Activated T-helper 1 cell treated with Interleukin-2 at 50 U/mL for 16 hours (primary cell): Measurements from ENCODE around the gene OAS3.
A peak's percentile ranks its signal among the peaks of the same experiment; 100 is the strongest.
"Not testable (repeated sequence)": the region's sequence is repeated elsewhere in the genome, so short reads cannot be mapped to it uniquely, and the experiment has no call there.

Source experiments
- DNase-seq: peaks from one replicate; pipeline ENCODE4 v3.0.0-alpha.2; 2020; ENCODE audit warnings: low read depth

OAS3 gene

DNA sequence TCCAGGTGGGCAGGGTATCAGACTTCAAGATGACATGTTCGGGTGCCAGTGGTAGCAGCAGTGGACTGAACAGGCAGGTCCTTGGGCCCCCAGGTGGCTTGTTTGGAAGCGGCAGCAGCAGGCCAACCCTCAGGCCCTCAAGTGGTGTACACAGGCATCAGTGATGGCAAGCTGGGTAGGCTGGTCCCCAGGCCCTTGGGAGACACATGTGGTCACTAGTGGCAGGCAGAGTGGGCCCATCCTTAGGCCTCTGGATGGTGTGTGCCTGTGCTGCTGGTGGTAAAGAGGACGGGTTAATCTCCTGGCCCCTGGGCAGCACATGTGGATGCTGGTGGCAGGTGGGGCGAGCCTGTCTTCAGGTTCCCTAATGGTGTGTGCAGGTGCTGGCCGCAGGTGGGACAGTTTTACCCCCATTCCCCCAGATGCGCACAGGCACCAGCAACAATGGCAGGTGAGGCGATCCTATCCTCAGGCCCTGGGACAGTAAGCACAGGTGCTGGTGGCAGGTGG lies 48.1 kb downstream of the OAS3 start:
- no peak for DNase-seq

DNA sequence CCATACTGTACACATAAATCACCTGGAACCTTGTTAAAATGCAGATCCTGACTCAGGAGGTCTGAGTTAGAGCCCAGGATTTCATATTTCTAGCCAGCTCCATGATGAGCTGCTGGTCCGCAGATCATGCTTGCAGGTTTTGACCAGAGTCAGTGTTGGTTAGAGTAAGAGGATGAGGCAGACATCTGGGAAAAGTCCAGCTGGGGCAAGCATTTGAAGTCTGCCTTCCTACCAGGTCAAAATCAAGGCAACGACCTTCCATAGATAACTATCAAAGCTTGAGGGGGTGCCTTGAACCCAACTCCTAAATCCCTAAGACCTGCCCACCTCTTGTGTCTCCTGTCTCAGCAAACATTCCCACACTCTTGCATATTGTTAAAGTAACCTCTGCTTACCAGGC lies 49.3 kb downstream of the OAS3 start:
- DNase-seq = no peak

GRCh38 chr12:112988224-112988623 lies 50.0 kb downstream of the OAS3 start:
- DNase-seq = no peak

DNA sequence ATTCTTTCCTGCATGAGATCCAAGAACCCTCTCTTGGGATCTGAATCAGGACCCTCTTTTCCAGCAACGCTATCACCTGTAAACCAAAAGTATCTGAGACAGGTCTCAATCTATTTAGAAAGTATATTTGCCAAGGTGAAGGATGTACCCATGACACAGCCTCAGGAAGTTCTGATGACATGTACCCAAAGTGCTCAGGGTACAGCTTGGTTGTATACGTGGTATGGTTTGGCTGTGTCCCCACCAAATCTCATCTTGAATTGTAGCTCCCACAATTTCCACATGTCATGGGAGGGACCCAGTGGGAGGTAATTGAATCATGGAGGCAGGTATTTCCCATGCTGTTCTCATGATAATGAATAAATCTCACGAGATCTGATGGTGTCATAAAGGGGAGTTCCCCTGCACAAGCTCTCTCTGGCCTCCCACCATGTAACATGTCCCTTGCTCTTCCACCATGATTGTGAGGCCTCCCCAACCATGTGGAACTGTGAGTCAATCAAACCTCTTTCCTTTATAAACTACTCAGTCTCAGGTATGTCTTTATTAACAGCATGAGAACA lies 50.6 kb downstream of the OAS3 start:
- not testable (repeated sequence) for DNase-seq

DNA sequence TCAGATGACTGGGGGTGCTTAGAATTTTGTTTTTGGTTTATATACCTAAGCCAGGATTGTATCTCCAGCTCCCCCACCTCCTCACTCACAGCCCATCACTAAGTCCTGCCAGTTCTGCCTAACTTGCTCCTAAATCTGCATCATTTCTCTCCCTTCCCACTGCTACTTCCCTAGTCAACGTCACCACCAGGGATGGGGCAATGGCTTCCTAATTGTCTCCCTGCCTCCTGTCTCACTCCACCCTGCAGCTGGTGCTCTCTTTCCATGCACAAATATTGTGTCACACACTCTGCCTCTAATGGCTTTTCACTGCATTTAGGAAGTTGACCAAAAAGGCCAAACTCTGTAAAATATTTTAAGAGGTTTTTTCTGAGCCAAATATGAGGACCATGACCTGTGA lies 51.5 kb downstream of the OAS3 start:
- no peak for DNase-seq

DNA sequence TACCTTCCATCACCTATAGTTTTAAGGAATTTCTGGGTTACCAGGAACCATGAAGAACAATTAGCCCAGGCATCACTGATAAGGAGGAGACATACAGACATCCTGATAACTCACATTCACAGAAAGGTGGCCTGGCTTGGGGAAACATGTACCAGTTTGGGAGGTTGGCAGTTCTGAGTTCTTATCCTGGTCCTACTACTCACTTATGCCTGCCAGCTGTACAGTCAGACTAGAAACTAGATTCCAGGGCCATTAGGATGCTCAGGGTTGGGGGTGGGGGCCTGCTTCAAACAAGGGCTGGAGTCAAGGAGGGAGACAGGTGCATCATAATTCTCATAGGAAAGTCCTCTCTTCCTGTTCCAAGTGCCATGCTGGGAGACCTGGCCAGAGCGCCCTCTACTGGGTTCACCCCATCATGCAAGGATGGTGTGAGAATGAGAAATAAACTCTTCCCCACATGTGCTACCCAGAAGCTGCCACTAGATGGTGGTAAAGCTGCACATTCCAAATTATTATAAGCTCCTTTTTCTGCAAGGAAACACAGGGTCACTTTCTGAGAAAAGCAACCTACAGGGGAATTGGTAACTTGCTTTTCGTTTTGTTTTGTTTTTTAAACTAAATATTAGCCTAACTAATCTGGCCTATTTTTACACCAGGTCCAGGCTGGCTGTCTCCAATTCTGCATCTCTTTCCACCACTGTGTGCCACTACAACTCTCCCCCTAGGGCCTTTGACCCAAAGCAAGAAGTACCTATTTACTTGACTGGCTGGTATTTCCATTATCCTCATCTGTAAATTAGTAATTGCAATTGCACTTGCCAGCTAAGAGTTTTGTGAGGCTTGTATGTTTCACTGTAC lies 54.5 kb downstream of the OAS3 start:
- DNase-seq = peak; percentile 9

DNA sequence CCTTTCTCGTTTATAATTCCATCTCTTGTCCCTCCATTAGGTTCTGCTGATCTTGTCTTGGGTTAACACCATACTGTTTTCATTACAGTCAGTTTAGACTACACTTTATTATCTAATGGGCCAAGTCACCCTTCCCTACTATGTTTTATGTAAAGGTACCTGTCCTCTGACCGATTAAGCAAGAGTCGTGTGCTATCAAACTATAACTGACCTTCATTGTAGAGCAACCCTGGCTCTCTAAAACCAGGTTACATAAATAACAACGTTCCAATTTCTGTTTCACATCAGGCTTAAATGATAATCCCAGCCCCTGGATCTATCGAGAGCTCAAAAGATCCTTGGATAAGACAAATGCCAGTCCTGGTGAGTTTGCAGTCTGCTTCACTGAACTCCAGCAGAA lies 56.7 kb downstream of the OAS3 start:
- DNase-seq = no peak

DNA sequence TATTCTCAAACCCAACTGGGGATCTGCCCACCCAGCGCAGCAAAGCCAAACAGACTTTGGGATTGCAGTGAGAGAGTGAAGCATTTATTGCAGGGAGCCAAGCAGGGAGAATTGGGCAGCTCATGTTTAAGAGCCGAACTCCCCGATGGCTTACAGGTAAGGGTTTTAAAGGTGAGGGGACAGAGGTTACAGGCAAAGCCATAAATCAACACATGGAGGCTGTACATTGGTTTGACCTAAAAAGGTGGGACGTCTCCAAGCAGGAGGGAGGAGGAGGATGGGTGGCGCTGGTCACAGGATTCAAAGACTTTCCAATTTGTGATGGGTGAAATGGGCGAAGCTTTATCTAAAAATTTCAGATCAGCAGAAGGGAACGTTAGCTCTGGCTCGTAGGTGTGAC lies 58.2 kb downstream of the OAS3 start:
- DNase-seq = no peak

GRCh38 chr12:112997506-112997905 lies 59.2 kb downstream of the OAS3 start:
- DNase-seq = no peak

- no peak for DNase-seq
These were observed 60.9 kb downstream of the OAS3 start for GRCh38 chr12:112998987-112999767.

DNA sequence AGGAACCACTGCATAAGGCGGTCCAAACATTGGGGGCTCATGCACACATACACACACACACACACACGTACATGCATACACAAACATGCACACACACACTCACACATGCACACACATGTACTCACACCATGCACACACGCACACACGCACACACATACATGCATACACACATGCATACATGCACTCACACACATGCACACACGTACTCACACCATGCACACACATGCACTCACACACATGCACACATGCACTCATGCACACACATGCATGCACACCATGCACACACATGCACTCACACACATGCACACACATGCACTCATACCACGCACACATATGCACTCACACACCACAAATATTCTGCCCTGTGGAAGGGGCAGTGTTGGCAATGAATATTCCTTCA lies 62.2 kb downstream of the OAS3 start:
- no peak for DNase-seq

DNA sequence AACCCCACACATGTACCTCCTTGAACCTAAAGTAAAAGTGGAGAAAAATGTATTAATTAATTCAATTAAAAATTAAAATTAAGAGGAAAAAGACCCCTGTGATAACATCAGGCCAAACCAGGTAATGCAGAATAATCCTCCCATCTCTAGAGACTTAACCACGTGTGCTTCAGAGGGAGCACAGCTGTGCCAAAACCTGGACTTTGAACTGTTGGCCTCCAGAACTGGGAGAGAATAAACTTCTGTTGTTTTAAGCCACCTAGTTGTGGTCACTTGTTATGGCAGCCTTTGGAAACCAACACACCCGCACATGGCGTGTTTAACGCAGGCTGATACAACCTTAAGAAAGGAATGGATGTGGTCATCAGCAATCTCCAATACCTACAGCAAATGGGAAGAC lies 63.9 kb downstream of the OAS3 start:
- DNase-seq = no peak

DNA sequence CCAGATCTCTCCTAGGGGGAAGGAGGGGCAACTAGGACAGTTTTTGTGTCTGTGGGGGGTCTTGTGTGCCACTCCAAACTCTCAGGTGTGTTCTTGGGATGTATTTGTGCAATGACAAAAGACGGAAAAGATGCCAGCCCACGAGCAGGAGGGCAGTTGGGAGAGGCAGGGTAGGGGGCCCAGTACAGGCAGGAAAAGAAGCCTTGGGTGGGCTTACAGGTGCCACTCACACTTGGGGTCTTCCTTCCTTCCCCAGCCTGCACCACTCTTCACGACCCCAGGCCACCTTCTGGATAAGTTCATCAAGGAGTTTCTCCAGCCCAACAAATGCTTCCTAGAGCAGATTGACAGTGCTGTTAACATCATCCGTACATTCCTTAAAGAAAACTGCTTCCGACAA lies 64.4 kb downstream of the OAS3 start:
- DNase-seq = no peak

DNA sequence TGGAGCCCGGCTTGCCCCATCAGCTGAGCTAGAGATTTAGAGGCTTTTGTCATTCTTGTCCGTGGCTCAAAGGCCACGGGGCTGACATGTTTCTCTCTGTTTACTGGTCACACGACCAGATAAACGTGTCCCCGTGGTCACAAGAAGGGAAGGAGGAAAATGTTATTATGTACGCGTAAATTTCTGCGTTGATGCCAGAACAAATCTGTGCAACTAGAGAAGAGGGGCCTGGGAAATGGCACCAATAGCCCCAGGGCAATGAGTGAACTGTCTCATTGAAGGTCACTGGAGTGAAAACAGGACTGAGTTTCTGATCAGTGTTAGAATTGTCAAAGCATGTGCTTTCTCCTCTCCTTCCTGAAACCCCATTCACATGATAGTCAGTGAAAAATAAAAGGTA lies 65.4 kb downstream of the OAS3 start:
- DNase-seq = no peak

DNA sequence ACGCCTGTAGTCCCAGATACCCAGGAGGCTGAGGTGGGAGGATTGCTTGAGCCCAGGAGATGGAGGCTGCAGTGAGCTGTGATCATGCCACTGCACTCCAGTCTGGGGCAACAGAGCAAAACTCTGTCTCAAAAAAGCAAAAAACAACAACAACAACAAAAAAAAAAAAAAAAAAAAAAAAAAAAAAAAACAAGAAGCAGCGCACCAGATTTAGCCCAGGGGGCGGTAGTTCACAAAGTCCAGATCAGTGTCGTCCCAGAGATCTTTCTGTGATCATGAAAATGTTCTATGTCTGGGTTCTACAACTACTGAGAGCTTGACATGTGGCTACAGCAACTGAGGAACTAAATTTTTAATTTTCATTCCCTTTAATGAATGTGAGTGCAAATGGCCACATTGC lies 67.5 kb downstream of the OAS3 start:
- DNase-seq = no peak

DNA sequence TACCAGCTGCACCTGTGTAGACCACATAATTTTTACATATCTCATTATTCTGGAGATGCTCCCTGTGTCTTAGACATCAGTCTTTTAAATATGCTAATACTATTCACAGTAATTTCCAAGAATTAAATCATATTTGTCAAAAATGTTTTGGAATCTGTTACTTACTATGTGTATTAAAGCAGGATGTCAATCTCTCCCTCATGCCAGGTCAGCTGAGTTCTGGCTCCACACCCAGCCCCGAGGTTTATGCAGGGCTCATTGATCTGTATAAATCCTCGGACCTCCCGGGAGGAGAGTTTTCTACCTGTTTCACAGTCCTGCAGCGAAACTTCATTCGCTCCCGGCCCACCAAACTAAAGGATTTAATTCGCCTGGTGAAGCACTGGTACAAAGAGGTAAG lies 67.9 kb downstream of the OAS3 start:
- no peak for DNase-seq

DNA sequence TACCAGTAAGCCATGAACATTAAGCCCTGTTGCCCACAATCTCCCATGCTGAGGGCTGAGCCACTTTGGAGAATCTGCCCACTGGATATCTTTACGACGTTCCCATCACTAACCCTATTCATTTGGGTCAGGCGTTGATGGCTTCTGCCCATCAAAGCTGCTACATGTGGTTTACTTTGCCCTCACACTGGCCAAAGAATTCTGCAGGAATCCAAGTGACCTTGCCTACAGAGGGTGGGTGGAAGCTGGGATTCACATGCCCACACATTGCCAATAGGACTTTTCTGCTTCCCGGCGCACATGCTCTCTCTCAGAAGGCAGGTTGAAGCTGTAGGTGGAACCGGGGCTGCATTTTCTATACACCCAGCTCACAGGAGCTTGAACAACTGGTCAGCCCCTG lies 68.4 kb downstream of the OAS3 start:
- no peak for DNase-seq

GRCh38 chr12:113007166-113007565 lies 68.9 kb downstream of the OAS3 start:
- no peak for DNase-seq

- no peak for DNase-seq
These were observed 72.4 kb downstream of the OAS3 start for GRCh38 chr12:113010701-113011100.

DNA sequence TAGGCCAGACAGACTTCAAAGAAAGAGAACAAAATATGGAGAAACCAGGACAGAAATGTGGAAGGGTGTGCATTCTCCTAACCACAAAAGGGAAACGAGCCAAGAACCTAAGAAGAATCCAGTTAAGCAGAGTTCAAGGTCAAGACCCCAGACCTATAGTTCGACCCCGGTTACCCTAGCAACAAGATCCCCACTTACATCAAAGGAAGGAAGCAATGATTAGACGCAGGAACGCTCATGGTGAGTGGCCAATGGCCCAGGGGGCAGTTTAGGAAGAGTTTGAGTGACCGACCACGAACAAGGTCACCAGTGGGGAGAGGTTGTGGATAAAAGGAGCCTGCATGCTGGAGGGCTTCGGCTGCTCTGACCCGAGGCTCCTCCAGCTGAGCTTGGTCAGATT lies 76.3 kb downstream of the OAS3 start:
- no peak for DNase-seq

DNA sequence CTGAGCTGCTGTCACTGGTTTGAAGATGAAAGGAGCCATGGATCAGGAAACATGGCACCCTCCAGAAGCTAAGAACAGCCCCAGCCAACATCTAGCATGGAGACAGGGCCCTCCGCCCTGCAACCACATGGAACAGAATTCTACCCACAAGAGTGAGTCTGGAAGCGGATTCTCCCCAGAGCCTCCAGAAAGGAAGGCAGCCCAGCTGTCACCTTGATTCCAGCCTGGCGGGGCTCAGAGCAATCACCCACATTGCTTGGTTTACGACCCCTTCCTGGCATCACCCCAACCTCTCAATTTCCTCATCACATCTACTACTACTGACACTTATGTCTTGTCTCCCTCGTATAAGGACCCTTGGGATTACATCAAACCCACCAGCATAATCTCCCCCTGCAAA lies 78.5 kb downstream of the OAS3 start:
- DNase-seq = no peak

GRCh38 chr12:113019025-113019424 lies 80.8 kb downstream of the OAS3 start:
- no peak for DNase-seq

GRCh38 chr12:113021500-113021899 lies 83.2 kb downstream of the OAS3 start:
- no peak for DNase-seq
